Epithelial cell of proximal tubule (primary cell): Measurements from ENCODE around the gene PPP2R2B. TPM values are rescaled to one million over a fixed set of nuclear protein-coding genes. Genes with fewer than 3 reads are reported as not detected.

Source experiments
- DNase-seq: peaks from one replicate; pipeline ENCODE4 v3.0.0-alpha.2; 2011; ENCODE audit warnings: low read depth
- H3K4me3 ChIP-seq: 2 replicates; pipeline ENCODE4 v1.5.1; 2011; ENCODE audit warnings: low read depth, mild to moderate bottlenecking, low read length
- CTCF ChIP-seq: conservative IDR thresholded peaks from 2 replicates; pipeline ENCODE4 v1.5.1; 2012; ENCODE audit warnings: low read depth, mild to moderate bottlenecking, low read length
- total RNA-seq: library from RNA; depleted of rRNA; stranded (reverse); fragments of >200 nt; gene quantifications from 2 replicates; pipeline ENCODE4 v1.2.3, GENCODE V29; 2015

Gene PPP2R2B
- total RNA-seq, 1 donor from 2014 or later: 3.9 TPM

DNA sequence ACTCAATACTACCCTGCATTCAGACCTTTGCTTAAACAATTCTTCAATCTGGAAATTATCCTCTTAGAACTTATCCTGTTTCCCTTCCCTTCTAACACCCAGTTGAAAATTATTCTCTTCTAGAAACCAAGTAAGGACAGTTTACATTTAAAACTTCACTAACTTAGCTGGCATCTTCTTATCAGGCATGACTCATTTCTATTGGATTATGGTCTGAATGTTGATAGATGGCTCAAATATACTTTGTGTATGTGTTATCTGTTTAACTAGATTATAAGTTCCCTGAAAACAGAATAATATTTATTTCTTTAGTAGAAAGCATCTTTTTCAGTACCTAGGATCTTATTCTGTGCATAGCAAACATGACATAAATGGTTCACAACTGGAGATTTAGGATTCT, 161.9 kb downstream of the PPP2R2B start:
- DNase-seq: no peak
- H3K4me3 ChIP-seq: no peak overlapping the region
- no peak for TF ChIP-seq CTCF

DNA sequence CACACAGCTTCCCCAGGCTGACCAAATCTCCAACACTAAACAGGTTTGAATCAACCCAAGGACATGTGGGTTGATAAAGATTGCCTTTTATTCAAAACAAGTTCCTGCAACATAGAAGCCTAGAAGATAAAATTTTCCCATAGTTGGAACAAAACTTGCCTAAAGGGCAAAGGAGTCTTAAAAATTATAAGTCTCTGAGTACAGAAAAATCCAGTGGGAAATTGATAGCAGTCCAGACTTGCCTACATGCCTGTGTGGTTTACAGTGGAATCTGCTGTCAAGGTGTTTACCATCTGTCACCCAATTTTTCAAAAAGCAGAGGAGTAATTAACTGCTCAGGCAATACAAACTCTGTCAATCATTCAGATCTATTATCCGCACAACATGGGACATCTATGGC, 168.2 kb downstream of the PPP2R2B start:
- TF ChIP-seq CTCF: no peak
- H3K4me3 ChIP-seq: no peak overlapping the region
- no peak for DNase-seq

- no peak for TF ChIP-seq CTCF
- no peak overlapping the region for H3K4me3 ChIP-seq
- no peak for DNase-seq
These were observed 171.2 kb downstream of the PPP2R2B start for GRCh38 chr5:146707316-146707715.

GRCh38 chr5:146706321-146706972, 172.1 kb downstream of the PPP2R2B start:
- DNase-seq: no peak
- no peak for TF ChIP-seq CTCF
- H3K4me3 ChIP-seq: no peak overlapping the region

DNA sequence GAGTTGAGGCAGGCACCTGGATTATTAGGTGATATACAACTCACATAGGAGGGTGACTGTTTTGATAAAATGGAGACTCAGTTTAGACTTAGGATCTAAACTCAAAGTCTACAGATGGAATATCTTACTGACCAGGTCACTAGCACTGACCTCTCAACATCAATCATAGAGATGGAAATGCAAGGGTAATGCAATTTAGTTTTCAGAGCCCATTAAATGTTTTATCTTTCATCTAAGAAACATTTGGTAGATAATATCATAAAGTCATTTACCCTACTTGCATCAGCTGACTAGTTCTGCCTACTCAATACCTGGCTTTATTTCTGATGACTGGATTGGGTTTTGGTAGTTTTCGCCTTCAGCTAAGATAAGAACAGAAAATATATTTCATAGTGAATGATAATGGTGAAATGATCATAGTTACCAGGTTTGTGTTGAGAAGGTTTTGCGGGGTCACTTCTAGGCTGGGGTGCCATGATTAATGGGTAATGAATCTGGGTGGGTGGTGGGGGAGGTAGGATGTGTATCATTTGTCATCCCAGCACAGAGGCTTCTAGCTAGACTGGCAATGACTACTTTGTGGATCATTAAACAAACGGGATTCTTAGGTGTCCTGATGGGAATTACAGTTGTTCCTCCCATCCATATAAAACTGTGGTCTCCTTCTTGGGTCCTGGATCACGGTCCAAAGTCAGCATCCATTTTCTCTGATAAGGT, 173.4 kb downstream of the PPP2R2B start:
- no peak for TF ChIP-seq CTCF
- no peak overlapping the region for H3K4me3 ChIP-seq

GRCh38 chr5:146703899-146704298, 174.7 kb downstream of the PPP2R2B start:
- no peak for TF ChIP-seq CTCF
- no peak for DNase-seq

More for the DNA sequence above, 173.4 kb downstream of the PPP2R2B start:
- no peak for DNase-seq

GRCh38 chr5:146703499-146703898, 175.1 kb downstream of the PPP2R2B start:
- DNase-seq: no peak
- no peak for TF ChIP-seq CTCF
- no peak overlapping the region for H3K4me3 ChIP-seq

More at GRCh38 chr5:146703899-146704298, 174.7 kb downstream of the PPP2R2B start:
- H3K4me3 ChIP-seq: no peak overlapping the region
